IMR-90 (cell line): ENCODE data around the gene MS4A18. TPM values are rescaled to one million over a fixed set of nuclear protein-coding genes. Genes with fewer than 3 reads are reported as not detected.

Experiments used
- ATAC-seq: fragments of 200-7000 bp; cut with Tn5 transposase; 2 replicates; pipeline ENCODE4 v1.9.1; 2020; ENCODE audit warnings: low read depth, mild to moderate bottlenecking, moderate library complexity
- BruUV-seq: library from RNA; stranded (reverse); fragments of 400-500 nt; replicated peaks from 2 replicates; lab custom pipeline; 2021; lab: Mats Ljungman, UMichigan
- CTCF ChIA-PET: fragments of 300-600 bp; formaldehyde crosslinking; extraction: SDS; loops from one replicate; lab custom pipeline; 2021; ENCODE audit warnings: antibody characterized with exemption; lab: Yijun Ruan, JAX
- POLR2A ChIA-PET: fragments of 300-600 bp; sonication (Branson Sonifier 250); formaldehyde crosslinking; loops from one replicate; lab custom pipeline; 2022; ENCODE audit warnings: antibody characterized with exemption; ENCODE audit not compliant: unreplicated experiment; lab: Charles Lee
- DNase-seq: peaks from one replicate; pipeline ENCODE4 v3.0.0; 2013
- H2AFZ ChIP-seq: replicated peaks from 2 replicates; pipeline ENCODE3; 2013; ENCODE audit warnings: low read length, mild to moderate bottlenecking; ENCODE audit not compliant: poor library complexity
- H2AK5ac ChIP-seq: 2 replicates; pipeline ENCODE4 v1.6.1; 2013; ENCODE audit warnings: low read depth, low read length, inconsistent platforms
- H2AK9ac ChIP-seq: replicated peaks from 2 replicates; pipeline ENCODE3; 2013; ENCODE audit warnings: mild to moderate bottlenecking, low read depth, low read length, moderate library complexity; ENCODE audit not compliant: poor library complexity
- H2BK120ac ChIP-seq: 2 replicates; pipeline ENCODE4 v1.6.1; 2013; ENCODE audit warnings: low read depth, low read length, inconsistent platforms
- H2BK15ac ChIP-seq: 3 replicates; pipeline ENCODE4 v1.6.1; 2013; ENCODE audit warnings: low read depth, low read length, inconsistent platforms
- H2BK20ac ChIP-seq: 2 replicates; pipeline ENCODE4 v1.6.1; 2013; ENCODE audit warnings: low read depth, mild to moderate bottlenecking, inconsistent platforms, low read length, moderate library complexity
- H2BK5ac ChIP-seq: 2 replicates; pipeline ENCODE4 v1.6.1; 2013; ENCODE audit warnings: mild to moderate bottlenecking, low read depth, low read length, inconsistent platforms; ENCODE audit not compliant: poor library complexity, severe bottlenecking
- H3K14ac ChIP-seq: replicated peaks from 2 replicates; pipeline ENCODE4 v1.6.1; 2013; ENCODE audit warnings: low read depth, low read length, inconsistent platforms
- H3K18ac ChIP-seq: 2 replicates; pipeline ENCODE4 v1.6.1; 2013; ENCODE audit warnings: low read depth, low read length, control low read depth
- H3K23ac ChIP-seq: 2 replicates; pipeline ENCODE4 v1.6.1; 2013; ENCODE audit warnings: low read depth, low read length, inconsistent platforms
- H3K27ac ChIP-seq: 2 replicates; pipeline ENCODE4 v1.5.1; 2013; ENCODE audit warnings: mild to moderate bottlenecking, control low read depth, low read length; ENCODE audit not compliant: insufficient read depth
- H3K27me3 ChIP-seq: 2 replicates; pipeline ENCODE4 v1.6.1; 2013; ENCODE audit warnings: low read length; ENCODE audit not compliant: control insufficient read depth, insufficient read depth
- H3K36me3 ChIP-seq: 2 replicates; pipeline ENCODE4 v1.6.1; 2013; ENCODE audit warnings: low read length, mixed read lengths; ENCODE audit not compliant: control insufficient read depth, insufficient read depth
- H3K4ac ChIP-seq: 2 replicates; pipeline ENCODE4 v1.6.1; 2013; ENCODE audit warnings: low read depth, low read length, inconsistent platforms
- H3K4me1 ChIP-seq: 2 replicates; pipeline ENCODE4 v1.6.1; 2013; ENCODE audit warnings: low read length, mixed read lengths; ENCODE audit not compliant: control insufficient read depth, insufficient read depth
- H3K4me2 ChIP-seq: 2 replicates; pipeline ENCODE4 v1.6.1; 2013; ENCODE audit warnings: low read depth, mild to moderate bottlenecking, control low read depth, low read length, moderate library complexity
- H3K4me3 ChIP-seq: 2 replicates; pipeline ENCODE4 v1.5.1; 2013; ENCODE audit warnings: low read depth, mild to moderate bottlenecking, control low read depth, low read length, moderate library complexity; ENCODE audit not compliant: insufficient read depth
- H3K56ac ChIP-seq: 2 replicates; pipeline ENCODE4 v1.6.1; 2013; ENCODE audit warnings: low read length, inconsistent platforms; ENCODE audit not compliant: insufficient read depth; ENCODE audit errors: extremely low read depth
- H3K79me1 ChIP-seq, 2 experiments: 2 replicates each; pipeline ENCODE4 v1.6.1; 2013; ENCODE audit warnings: low read length in 2 of 2, inconsistent platforms in 1 of 2, low read depth in 1 of 2
- H3K9ac ChIP-seq: 2 replicates; pipeline ENCODE4 v1.6.1; 2013; ENCODE audit warnings: low read depth, low read length, control low read depth
- H3K9me1 ChIP-seq: 2 replicates; pipeline ENCODE4 v1.6.1; 2013; ENCODE audit warnings: low read length, inconsistent platforms; ENCODE audit not compliant: insufficient read depth
- H3K9me3 ChIP-seq: 2 replicates; pipeline ENCODE4 v1.6.1; 2013; ENCODE audit warnings: low read length; ENCODE audit not compliant: control insufficient read depth, insufficient read depth
- H4K20me1 ChIP-seq: 2 replicates; pipeline ENCODE4 v1.6.1; 2013; ENCODE audit warnings: low read length, inconsistent platforms; ENCODE audit not compliant: insufficient read depth
- H4K5ac ChIP-seq: 2 replicates; pipeline ENCODE4 v1.6.1; 2013; ENCODE audit warnings: mild to moderate bottlenecking, low read depth, low read length, control low read depth
- H4K8ac ChIP-seq, 2 experiments: 2 replicates each; pipeline ENCODE4 v1.6.1; 2013; ENCODE audit warnings: low read depth in 2 of 2, low read length in 2 of 2, control low read depth in 1 of 2, inconsistent platforms in 1 of 2
- H4K91ac ChIP-seq: 2 replicates; pipeline ENCODE4 v1.6.1; 2013; ENCODE audit warnings: low read depth, low read length, inconsistent platforms; ENCODE audit not compliant: insufficient read depth
- ELK1 ChIP-seq: fragments of 150-350 bp; IDR thresholded peaks from 2 replicates; pipeline ENCODE4 v1.6.1; 2016; ENCODE audit warnings: low read depth, mild to moderate bottlenecking, low read length, moderate library complexity, borderline replicate concordance
- FOS ChIP-seq: fragments of 150-350 bp; IDR thresholded peaks from 2 replicates; pipeline ENCODE4 v1.6.1; 2016; ENCODE audit warnings: low read depth, low read length
- MAFK ChIP-seq: IDR thresholded peaks from 2 replicates; pipeline ENCODE4 v1.6.1; 2012; ENCODE audit warnings: low read depth, low read length, improper control_type of control experiment
- RAD21 ChIP-seq: IDR thresholded peaks from 2 replicates; pipeline ENCODE4 v1.6.1; 2012; ENCODE audit warnings: low read length, improper control_type of control experiment
- SMC3 ChIP-seq: fragments of 150-350 bp; IDR thresholded peaks from 2 replicates; pipeline ENCODE4 v1.6.1; 2016; ENCODE audit warnings: low read depth, mild to moderate bottlenecking, antibody characterized with exemption, low read length, moderate library complexity
- WGBS, 2 experiments: methylation state at CpG; one replicate each; pipeline versions ENCODE4 v1.1.5 to v1.1.7; 2013; ENCODE audit warnings: missing lambda C conversion rate in 2 of 2; ENCODE audit not compliant: insufficient read length in 1 of 2; ENCODE audit errors: extremely low coverage in 2 of 2; 5-methylcytosine and 5-hydroxymethylcytosine counted together
- dilution Hi-C: fragments of 300-500 bp; cut with HindIII; formaldehyde crosslinking; loops from one replicate; pipeline ENCODE4 v1.14.3; 2018; ENCODE audit warnings: low sequenced_read_pairs; ENCODE audit not compliant: unreplicated experiment
- in situ Hi-C: fragments of 300-500 bp; cut with MboI; formaldehyde crosslinking; loops from 3 replicates; pipeline ENCODE4 v1.14.3; 2019; ENCODE audit warnings: low sequenced_read_pairs, inconsistent platforms, mixed read lengths
- intact Hi-C: fragments of 100-400 bp; cut with micrococcal nuclease; formaldehyde crosslinking; loops from 2 replicates; pipeline ENCODE4 v1.10.0; 2022
- polyA plus RNA-seq, 3 experiments: library from polyadenylated mRNA; depleted of rRNA; stranded (reverse); fragments of >200 nt; gene quantifications; 2 replicates each; pipeline ENCODE4 v1.2.3, GENCODE V29; 2012; ENCODE audit warnings: low replicate concordance in 1 of 3
- total RNA-seq: library from RNA; depleted of rRNA; stranded (reverse); fragments of >200 nt; gene quantifications from 2 replicates; pipeline ENCODE4 v1.2.3, GENCODE V29; 2012

MS4A18 gene
- total and polyA plus RNA-seq, 2 of the 4 experiments (the other 2 are of a cell fraction), result not detected

GRCh38 chr11:60701469-60701818, 23.1 kb upstream of the MS4A18 start:
- no peaks in the 10 kb centered on the region for H3K79me1 ChIP-seq
- H3K9me1 ChIP-seq, result no peaks in the 10 kb centered on the region
- ATAC-seq, result no peak
- no peak overlapping the region for H2BK20ac ChIP-seq
- H2BK15ac ChIP-seq, result no peak overlapping the region
- no peaks in the 10 kb centered on the region for H3K27me3 ChIP-seq
- no peak overlapping the region for H2AK5ac ChIP-seq
- in situ Hi-C loops (no loop called here), intact Hi-C loops (no loop called here), dilution Hi-C loops (no loop called here)
- H4K91ac ChIP-seq, result no peak overlapping the region
- no TSS peak for BruUV-seq
- H3K36me3 ChIP-seq, result no peaks in the 10 kb centered on the region
- H4K8ac ChIP-seq, result no peak overlapping the region
- H4K5ac ChIP-seq, result no peak overlapping the region
- H3K4me3 ChIP-seq, result no peak overlapping the region
- H2AFZ ChIP-seq, result no peak overlapping the region
- no peak overlapping the region for H3K56ac ChIP-seq
- DNase-seq, result no peak
- H2BK5ac ChIP-seq, result no peak overlapping the region
- no peaks in the 10 kb centered on the region for H3K4me1 ChIP-seq
- H3K4me2 ChIP-seq, result no peak overlapping the region
- H3K27ac ChIP-seq, result no peak overlapping the region
- no peak overlapping the region for H2BK120ac ChIP-seq
- WGBS, 2 experiments, result 80% methylated on average over 2 of the region's 4 CpGs; no CpG with 5 or more reads in 1 of the 2 experiments
- no peak overlapping the region for H3K9ac ChIP-seq
- H2AK9ac ChIP-seq, result no peak overlapping the region
- H3K4ac ChIP-seq, result no peak overlapping the region
- H3K9me3 ChIP-seq, result no peaks in the 10 kb centered on the region
- H3K18ac ChIP-seq, result no peak overlapping the region
- CTCF ChIA-PET, result interaction anchor here (1.7 kb wide), 1 partner anchor 11 kb away, joined by 4 read pairs; no protein-coding TSS in a partner anchor
- no peak for TF ChIP-seq ELK1
- TF ChIP-seq RAD21, result no peak
- no peak for TF ChIP-seq FOS
- no peak for TF ChIP-seq SMC3
- TF ChIP-seq MAFK, result no peak
- no peak overlapping the region for H3K14ac ChIP-seq
- H3K23ac ChIP-seq, result no peak overlapping the region
- POLR2A ChIA-PET, result no interaction called here
- H4K20me1 ChIP-seq, result no peaks in the 10 kb centered on the region
